Fibroblast of pulmonary artery (primary cell): ENCODE results near the gene AIDA.

Source experiments
- DNase-seq: peaks from one replicate; pipeline ENCODE4 v3.0.0-alpha.2; 2010; ENCODE audit warnings: low read depth
- H3K4me3 ChIP-seq: replicated peaks from 2 replicates; pipeline ENCODE4 v1.5.1; 2011; ENCODE audit warnings: low read depth, mild to moderate bottlenecking, control low read depth, low read length, moderate library complexity
- CTCF ChIP-seq: IDR thresholded peaks from 2 replicates; pipeline ENCODE4 v1.5.1; 2011; ENCODE audit warnings: mild to moderate bottlenecking, control low read depth, low read length, inconsistent platforms; ENCODE audit errors: missing control alignments

Gene AIDA

DNA sequence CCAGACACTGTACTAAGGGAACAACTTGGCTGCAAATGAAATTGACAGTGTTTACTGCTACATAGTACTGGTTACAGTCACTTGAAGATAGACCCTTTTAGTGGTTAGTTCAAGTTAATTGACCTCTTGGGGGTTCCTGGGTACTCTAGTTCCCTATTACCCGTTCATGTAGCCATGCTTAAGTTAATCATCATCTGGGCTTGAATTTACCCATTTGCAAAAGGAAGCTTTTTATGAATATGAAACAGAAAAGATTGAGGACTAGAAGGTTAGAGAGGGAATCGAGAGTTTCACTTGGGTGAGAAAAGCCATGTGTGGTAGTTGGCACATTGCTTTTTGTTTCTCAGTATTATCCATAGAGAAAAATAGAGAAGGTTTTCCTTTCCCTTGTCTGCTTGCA is 91.7 kb downstream of the AIDA start:
- no peak for TF ChIP-seq CTCF
- H3K4me3 ChIP-seq = no peak overlapping the region
- no peak for DNase-seq

DNA sequence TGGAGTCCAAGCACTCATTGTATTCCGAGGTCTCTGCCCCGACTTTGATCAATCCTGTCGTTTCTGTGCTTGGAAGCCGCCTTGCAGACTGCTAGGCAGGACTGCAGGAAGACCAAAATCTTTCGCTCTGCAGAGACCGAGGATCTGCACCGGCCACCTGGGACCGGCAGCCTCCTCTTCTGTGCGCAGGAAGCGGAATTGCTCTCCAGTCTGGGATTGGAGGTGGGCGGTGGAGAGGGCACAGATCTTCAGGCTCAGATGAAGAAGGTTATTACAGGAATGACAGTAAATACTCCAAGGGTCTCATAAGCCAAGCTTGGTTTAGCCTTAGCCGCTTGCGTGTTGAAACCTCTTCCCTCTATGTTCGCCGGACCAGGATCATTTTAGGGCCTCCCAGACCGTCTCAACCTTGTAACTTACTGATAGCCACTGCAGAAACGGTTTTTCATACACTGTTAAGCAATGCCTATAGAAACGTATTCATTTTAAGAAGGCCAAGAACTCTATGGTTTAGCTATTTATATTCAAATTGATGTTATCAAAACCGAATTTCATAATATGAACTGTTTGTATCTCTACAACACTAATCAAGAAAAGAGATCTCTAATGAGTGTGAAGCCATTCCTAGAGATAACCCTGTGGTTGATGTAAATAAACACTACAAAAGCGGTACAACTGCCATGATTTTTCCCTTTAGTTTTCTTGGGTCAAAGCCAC is 93.3 kb downstream of the AIDA start:
- TF ChIP-seq CTCF = no peak
- peak overlapping the region; percentile 74 for H3K4me3 ChIP-seq
- peak; percentile 33 for DNase-seq
